ENCODE measurements around the gene KIRREL3.

GRCh38 chr11:126594921-126595367 lies 405.6 kb downstream of the KIRREL3 start:
- no peak for TF ChIP-seq MTA3 (IDR thresholded peaks at IDR 0.05; ENCODE audit: borderline replicate concordance)
- no peak for TF ChIP-seq CTCF (IDR thresholded peaks at IDR 0.05 in 2 of 3, conservative IDR thresholded peaks at IDR 0.05 in 1 of 3; ENCODE audit: insufficient read depth in 2 of 3, low read depth in 1 of 3, low read length in 3 of 3)
- TF ChIP-seq MAZ (CRISPR knock-in tag; conservative IDR thresholded peaks at IDR 0.05 in 1 of 2, IDR thresholded peaks at IDR 0.05 in 1 of 2) = no peak
- TF ChIP-seq ETS1 (conservative IDR thresholded peaks at IDR 0.05; ENCODE audit: control insufficient read depth, low read depth, low read length) = no peak
- no peak for TF ChIP-seq CHD1 (IDR thresholded peaks at IDR 0.05; ENCODE audit: low read length)
- TF ChIP-seq, protein P1, sequence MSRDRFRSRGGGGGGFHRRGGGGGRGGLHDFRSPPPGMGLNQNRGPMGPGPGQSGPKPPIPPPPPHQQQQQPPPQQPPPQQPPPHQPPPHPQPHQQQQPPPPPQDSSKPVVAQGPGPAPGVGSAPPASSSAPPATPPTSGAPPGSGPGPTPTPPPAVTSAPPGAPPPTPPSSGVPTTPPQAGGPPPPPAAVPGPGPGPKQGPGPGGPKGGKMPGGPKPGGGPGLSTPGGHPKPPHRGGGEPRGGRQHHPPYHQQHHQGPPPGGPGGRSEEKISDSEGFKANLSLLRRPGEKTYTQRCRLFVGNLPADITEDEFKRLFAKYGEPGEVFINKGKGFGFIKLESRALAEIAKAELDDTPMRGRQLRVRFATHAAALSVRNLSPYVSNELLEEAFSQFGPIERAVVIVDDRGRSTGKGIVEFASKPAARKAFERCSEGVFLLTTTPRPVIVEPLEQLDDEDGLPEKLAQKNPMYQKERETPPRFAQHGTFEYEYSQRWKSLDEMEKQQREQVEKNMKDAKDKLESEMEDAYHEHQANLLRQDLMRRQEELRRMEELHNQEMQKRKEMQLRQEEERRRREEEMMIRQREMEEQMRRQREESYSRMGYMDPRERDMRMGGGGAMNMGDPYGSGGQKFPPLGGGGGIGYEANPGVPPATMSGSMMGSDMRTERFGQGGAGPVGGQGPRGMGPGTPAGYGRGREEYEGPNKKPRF (IDR thresholded peaks at IDR 0.05; ENCODE audit: low read depth, low read length) = no peak
- TF ChIP-seq ZFP1 (CRISPR knock-in tag; IDR thresholded peaks at IDR 0.05) = no peak
- no peak for TF ChIP-seq REST (IDR thresholded peaks at IDR 0.05; ENCODE audit: borderline replicate concordance)
- TF ChIP-seq REST (CRISPR knock-in tag; IDR thresholded peaks at IDR 0.05; ENCODE audit: low read depth) = no peak

Data from K562 (cell line).